NOMO-1 (cell line): ENCODE results near the gene CYB5R3.

Source experiments
- DNase-seq, 2 experiments: peaks; one replicate each; lab custom pipeline; 2025; ENCODE audit not compliant: unreplicated experiment in 2 of 2; lab: John Stamatoyannopoulos, UW

The CYB5R3 gene

DNA sequence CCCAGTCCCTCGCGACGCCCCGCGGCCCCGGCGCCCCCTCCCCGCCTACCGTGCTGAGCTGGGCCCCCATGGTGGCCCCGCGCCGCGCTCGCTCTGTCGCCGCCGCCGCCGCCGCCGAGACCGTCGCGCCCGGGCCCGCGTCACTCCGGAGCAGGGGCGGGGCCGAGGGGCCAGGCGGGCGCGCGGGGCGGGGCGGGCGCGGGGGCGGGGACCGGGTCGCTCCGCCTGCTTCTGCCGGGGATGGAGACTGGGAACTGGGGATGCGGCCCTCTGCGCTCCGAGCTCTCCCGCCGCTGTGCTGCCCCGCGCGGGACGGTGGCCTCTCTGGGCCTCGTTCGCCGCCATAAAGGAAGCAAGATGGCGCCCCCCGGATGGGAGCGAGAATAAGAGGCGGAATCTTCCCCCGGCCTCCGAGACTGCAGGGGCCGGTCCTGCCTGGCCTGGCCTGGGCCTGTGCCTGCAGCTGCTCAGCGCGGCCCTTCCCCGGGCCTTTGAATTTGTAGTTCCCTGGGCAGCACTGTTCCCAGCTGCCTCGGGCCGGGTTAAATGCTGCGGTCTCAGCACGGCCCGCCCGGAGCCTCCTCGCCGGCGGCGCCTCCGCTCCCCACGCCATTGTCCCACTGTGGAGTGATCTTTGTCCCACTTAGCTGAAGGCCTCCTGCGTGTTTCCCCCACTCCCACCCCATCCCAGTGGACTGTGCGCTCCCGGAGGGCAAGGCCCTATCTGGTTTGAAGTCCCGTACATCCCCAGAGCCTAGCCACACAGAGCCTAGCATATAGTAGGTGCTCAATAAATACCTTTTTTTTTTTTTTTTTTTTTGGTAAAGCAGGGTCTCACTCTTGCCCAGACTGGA, at the start of gene CYB5R3:
TSS of gene CYB5R3 (minus strand) at position 147 of the 854 bp plus-strand sequence. CDS start at position 70, 77 bp downstream.
- peak; percentile 83 to 84 for DNase-seq

DNA sequence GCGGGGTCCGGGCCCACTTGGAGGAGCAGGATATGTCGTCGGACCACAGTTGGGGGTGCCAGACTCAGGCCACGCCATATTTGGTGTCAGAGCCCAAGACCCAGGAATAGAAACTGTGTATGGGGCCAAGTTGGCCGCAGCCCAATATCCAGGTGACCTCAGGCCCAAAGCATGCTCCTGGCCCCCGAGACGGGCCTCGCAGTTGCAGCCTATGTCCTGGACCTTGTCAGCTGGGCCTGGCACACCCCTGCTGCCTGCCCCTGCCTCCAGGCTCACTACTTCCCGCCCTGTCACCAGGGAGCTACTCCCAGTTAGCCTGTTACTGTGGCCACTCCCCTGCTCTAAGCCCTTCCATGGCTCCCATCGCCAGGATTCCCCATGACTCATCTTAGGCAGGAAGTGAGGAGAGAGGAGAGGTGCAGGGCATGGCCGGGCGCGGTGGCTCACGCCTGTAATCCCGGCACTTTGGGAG, 48.4 kb upstream of the CYB5R3 start:
- DNase-seq: no peak

DNA sequence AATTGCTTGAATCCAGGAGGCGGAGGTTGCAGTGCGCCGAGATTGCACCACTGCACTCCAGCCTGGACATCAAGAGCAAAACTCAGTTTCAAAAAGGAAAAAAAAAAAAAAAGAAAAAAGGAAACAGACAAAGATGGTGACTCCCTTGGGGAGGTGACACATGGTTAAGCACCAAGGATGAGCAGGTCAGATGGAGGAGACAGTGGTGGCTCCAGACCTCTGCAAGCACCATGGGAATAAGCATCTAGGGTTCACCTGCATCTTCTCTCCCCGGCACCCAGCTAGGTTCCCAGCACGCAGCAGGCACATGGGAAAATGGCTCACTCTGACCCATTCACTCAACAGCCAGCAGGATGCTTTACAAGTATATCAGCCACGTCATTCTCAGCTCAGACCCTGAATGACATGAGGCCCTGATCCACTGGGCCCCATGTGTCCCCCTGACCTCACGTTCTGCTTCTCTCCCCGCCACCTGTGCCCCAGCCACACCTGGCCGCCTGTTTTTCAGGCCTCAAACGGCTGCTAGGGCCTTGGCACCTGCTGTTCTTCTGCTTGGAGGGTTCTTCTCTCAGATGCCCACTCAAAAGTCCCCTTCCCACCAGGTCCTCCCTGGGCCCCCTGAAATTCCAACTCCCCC, 47.3 kb upstream of the CYB5R3 start:
- no peak for DNase-seq

GRCh38 chr22:42695294-42695693, 46.1 kb upstream of the CYB5R3 start:
- no peak for DNase-seq

- no peak for DNase-seq
Measured at GRCh38 chr22:42693763-42694683, 44.8 kb upstream of the CYB5R3 start.

GRCh38 chr22:42693055-42693762, 44.0 kb upstream of the CYB5R3 start:
- no peak for DNase-seq

DNA sequence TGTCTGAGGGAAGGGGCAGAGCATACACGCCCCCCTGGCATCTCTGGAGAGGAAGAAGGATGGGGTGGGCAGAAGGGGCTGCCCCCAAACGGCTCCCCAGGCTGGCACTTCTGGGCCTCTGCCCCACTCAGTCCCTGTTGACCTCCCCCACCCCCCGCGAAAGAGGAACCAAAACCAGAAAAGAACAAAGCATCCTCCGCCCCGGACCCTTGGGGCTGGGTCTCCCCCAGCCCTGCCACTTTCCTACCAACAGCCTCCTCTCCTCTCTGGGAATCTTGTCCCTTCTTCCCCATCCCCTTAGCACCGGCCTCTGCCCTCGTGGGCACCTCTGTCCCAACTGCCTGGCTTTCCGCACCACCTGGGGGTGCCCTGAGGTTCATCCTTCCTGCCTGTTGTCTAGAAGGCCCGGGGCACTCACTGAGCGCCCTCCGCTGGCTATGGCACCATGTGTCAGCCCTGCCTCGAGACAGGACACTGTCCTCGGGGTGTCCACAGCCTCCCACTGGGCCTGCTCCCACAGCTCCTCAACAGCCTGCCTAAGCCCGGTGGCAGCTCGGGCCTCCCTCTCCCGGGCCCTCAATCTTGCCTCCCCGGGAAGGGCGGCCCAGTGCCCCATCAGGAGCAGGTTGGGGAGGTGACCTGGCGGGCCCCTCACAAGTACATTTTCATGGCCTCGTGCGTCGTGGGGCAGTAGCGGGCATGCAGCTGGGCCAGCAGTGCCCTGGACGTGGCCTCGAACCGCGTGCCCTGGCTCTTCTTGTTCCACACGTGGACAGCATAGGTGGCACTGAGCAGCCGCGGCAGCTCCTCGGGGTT, 43.3 kb upstream of the CYB5R3 start:
- peak in 1 of 2 experiments; percentile 4 for DNase-seq

DNA sequence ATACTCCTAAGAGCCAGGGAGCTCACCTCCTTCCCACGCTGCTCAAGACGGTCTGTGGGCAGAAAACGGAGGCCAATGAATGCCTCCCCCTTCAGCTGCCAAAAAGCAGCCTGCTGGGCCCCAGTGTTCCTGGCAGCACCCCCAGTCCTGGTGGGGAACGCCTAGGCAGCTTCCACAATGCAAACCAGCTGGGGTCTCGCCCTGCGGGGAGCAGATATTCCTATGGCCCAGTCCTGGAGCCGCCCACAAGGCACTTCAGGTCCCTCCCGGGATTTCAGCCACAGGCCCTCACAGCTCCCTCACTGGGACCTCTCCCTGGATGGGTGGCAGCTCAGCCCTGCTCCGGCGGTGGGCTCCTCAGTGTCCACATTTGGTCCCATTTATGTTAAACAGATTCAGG, 42.2 kb upstream of the CYB5R3 start:
- DNase-seq: no peak

DNA sequence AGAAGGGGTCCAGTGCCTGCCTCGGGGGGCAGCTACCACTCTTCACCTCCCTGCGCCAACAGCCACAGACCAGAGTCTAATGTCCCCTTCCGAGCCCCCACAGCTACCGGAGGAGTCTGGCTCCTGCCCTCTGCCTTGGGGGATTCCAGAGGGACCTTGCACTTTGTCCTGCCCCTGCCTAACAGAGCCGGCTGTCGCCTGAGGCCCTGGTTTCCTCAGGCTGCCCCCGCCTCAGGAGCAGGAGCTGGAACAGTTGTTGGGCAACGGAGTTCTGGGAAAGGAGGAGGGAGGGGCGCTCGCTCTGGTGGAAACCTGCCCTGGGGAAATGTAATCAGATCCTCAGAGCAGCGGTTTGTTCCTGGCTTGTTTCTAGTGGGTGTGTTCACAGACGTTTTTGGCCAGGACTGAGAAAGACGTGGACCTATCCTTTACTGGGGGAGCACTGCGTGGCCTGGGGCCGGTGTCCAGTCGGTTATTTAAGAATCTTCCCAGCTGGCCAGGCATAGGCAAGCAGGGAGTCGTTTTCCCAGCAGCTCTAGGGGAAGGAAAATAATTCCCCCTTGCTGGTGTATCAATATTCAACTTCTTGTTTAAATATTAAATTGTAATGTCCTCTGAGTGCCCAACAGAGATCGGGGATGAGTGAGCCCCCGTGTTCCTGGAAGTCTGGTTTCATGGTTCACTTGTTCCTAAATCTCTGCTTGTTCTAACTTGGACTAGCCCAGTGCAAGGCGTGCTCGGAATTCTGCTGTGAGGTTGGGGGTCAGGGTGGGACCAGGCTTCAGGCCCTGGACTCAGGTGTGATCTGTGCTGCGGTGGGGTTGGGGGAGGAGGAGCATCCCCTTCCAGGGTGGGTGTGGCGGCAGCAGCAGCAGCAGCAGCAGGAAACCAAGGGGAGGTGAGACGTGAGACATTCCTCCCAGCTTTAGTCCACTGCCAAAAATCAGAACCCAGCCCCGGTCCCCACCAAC, 39.3 kb upstream of the CYB5R3 start:
- DNase-seq: no peak

- DNase-seq: no peak
Measured at GRCh38 chr22:42686756-42687491, 37.7 kb upstream of the CYB5R3 start.

DNA sequence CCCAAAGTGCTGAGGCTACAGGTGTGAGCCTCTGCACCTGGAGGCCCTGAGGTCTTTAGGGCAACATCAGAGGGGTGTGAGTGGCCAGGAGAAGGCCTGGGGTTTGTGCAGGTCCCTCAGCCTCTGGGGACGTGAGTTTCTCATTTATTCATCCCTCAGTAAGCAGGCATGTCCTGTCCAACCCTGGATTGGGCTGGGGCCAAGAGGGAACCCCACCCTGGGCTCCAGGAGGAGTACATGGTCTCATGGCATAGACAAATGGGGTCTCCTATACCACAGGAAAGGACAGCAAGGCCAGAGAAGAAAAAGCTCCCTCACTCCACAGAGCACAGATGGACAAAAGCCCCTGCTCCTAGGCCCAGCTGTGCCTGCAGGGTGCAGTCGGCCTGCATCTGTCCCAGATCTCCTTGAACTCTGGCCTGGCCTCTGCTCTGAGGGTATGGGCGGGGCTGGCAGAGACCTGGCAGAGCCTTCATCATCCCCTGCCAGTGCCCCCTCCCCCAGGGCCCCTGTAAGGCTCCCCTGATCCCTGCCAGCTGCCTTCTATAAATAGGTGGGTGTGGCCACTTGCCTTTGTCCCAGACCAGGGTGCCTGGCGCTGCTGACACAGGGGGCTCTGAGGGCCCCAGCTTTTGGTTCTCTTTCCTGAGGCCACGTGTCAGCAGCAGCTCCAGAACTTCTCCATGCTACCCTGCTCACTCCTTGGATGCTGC, 36.9 kb upstream of the CYB5R3 start:
- no peak for DNase-seq

DNA sequence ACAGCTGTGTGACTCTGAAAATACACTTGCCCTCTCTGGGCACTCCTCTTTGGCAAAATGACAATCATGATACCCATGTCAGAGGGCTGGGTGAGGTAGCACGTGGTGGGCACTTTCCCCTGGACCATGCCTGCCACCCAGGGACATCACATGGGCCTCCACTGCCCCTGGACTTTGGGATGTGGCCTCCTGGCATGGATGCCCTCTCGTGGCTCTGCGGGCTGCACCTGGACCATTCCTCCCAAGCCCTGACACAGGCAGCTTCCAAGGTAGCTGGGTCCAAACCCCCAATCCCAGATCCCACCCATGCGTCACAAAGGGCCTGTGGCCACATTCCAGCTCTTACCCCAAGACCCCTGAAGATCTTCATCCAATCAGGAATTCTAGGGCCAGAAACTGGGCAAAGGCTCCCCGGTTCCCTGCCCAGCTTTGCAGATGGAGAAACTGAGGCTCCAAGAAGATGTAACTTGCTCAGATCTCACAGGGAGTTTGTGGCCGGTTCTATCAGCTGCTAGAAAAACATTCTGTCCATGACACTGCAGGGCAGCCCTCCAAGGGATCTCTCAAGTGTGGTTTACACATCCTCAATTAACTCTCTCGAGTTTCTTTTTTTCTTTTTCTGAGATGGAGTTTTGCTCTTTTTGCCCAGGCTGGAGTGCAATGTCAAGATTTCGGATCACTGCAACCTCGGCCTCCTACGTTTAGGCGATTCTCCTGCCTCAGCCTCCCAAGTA, 35.4 kb upstream of the CYB5R3 start:
- DNase-seq: no peak

GRCh38 chr22:42683578-42684283, 34.5 kb upstream of the CYB5R3 start:
- DNase-seq: no peak

- no peak for DNase-seq
Measured at GRCh38 chr22:42682113-42682851, 33.1 kb upstream of the CYB5R3 start.

- no peak for DNase-seq
Measured at GRCh38 chr22:42680648-42681047, 31.5 kb upstream of the CYB5R3 start.
